IMR-90 (cell line): ENCODE results near the gene SLC24A3.

Experiments
- BHLHE40 ChIP-seq: fragments of 150-350 bp; IDR thresholded peaks from 2 replicates; pipeline ENCODE4 v1.6.1; 2016; ENCODE audit warnings: mild to moderate bottlenecking, low read depth, low read length
- CEBPB ChIP-seq: IDR thresholded peaks from 2 replicates; pipeline ENCODE4 v1.6.1; 2012; ENCODE audit warnings: low read depth, low read length, improper control_type of control experiment
- CTCF ChIP-seq: conservative IDR thresholded peaks from 2 replicates; pipeline ENCODE4 v1.5.1; 2012; ENCODE audit warnings: mild to moderate bottlenecking, low read depth, low read length, improper control_type of control experiment
- POLR2A ChIP-seq: IDR thresholded peaks from 2 replicates; pipeline ENCODE4 v1.6.1; 2012; ENCODE audit warnings: mild to moderate bottlenecking, low read depth, low read length

DNA sequence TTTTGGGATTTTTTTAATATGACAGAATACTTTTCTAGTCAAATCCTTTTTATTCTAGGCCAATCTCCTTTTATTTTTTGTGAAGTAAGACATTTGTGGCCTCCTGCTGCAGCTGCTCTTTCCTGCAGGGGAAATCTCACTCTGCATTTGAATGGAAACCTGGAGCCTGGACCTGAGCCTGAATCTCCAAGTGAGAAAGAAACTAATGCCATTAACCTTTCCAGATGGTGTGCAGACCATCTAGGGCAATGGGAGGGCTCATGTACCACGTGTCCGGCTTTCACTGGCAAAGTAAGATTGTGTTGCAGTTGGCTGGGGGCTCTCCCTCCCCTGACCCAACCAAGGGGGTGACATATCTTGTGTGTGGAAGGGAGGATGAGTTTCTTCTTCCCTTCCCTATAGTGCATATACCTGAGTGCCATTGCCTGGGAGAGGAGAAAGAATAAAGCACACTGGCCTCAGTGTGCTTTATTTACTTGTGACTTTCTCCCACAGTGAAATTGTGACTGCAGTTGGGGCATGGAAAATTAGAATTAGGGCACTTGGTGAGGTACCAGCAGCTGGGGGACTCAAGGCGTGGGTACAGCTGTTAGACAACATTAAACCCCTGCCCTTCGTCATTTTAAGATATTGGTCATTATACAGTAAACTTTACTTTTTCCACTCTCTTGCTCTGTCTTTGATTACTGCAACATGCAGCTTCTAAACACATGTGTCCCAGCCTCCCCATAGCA is 385.8 kb downstream of the SLC24A3 start:
- TF ChIP-seq POLR2A (no peak), CTCF (no peak), CEBPB (no peak), BHLHE40 (no peak)
